PFSK-1 (cell line): Measurements from ENCODE around the gene MPO.

Source experiments
- FOXP2 ChIP-seq: optimal IDR thresholded peaks from 2 replicates; pipeline ENCODE3; 2011; ENCODE audit warnings: borderline replicate concordance, control low read depth, inconsistent platforms; ENCODE audit not compliant: insufficient read depth; ENCODE audit errors: extremely low read length, extremely low read depth
- POLR2AphosphoS5 ChIP-seq: IDR thresholded peaks from 2 replicates; pipeline ENCODE4 v1.6.1; 2012; ENCODE audit warnings: low read depth, mild to moderate bottlenecking, control low read depth, low read length, moderate library complexity
- SIN3A ChIP-seq: IDR thresholded peaks from 2 replicates; pipeline ENCODE4 v1.6.1; 2012; ENCODE audit warnings: mild to moderate bottlenecking, low read length, moderate library complexity, borderline replicate concordance; ENCODE audit not compliant: insufficient read depth
- TAF1 ChIP-seq: IDR thresholded peaks from 2 replicates; pipeline ENCODE4 v1.6.1; 2012; ENCODE audit warnings: low read length, control low read depth, borderline replicate concordance; ENCODE audit not compliant: insufficient read depth
- TF ChIP-seq, protein P1 (sequence below), 2 experiments: IDR thresholded peaks; 2 replicates each; pipeline versions ENCODE4 v1.6.1 to v1.8.0; 2011 to 2012; ENCODE audit warnings: low read depth in 2 of 2, low read length in 2 of 2, control low read depth in 1 of 2, inconsistent platforms in 1 of 2, mild to moderate bottlenecking in 1 of 2, moderate library complexity in 1 of 2; ENCODE audit not compliant: insufficient read depth in 1 of 2

Gene MPO

DNA sequence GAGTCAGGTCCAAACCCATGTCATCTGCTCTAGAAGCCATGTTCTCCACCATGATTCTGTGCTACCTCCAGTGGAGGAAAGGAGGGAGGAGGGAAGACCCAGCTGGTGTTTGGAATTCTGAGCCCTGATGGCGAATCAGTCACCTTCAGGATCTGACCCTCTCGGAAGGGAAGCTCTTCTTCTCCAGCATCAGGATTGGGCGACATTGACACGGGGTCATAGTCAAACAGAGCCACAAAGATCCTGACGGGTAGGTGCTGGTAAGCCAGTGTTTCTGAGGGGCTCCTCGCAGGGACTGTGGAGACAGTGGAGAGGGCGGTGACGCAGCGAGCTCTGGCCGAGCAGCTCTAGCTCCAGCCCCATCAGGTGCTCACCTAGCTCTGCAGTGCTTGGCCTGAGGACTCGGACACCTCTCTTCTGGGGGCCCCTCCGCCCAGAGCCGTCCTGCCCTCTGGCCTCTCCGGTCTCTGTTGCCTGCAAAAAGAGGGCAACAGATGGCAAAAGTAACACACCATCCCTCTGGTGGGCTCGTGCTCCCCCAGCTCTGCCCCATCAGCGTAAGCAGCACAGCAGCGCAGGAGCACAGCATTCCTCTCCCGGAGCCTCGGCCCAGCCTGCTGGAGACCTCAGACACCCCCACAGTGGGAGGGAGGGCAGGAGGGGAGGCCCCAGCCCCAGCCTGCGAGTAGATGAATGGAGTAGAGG, 26.9 kb upstream of the MPO start:
- TF ChIP-seq SIN3A, result no peak
- TF ChIP-seq POLR2AphosphoS5, result no peak
- TF ChIP-seq, protein P1, sequence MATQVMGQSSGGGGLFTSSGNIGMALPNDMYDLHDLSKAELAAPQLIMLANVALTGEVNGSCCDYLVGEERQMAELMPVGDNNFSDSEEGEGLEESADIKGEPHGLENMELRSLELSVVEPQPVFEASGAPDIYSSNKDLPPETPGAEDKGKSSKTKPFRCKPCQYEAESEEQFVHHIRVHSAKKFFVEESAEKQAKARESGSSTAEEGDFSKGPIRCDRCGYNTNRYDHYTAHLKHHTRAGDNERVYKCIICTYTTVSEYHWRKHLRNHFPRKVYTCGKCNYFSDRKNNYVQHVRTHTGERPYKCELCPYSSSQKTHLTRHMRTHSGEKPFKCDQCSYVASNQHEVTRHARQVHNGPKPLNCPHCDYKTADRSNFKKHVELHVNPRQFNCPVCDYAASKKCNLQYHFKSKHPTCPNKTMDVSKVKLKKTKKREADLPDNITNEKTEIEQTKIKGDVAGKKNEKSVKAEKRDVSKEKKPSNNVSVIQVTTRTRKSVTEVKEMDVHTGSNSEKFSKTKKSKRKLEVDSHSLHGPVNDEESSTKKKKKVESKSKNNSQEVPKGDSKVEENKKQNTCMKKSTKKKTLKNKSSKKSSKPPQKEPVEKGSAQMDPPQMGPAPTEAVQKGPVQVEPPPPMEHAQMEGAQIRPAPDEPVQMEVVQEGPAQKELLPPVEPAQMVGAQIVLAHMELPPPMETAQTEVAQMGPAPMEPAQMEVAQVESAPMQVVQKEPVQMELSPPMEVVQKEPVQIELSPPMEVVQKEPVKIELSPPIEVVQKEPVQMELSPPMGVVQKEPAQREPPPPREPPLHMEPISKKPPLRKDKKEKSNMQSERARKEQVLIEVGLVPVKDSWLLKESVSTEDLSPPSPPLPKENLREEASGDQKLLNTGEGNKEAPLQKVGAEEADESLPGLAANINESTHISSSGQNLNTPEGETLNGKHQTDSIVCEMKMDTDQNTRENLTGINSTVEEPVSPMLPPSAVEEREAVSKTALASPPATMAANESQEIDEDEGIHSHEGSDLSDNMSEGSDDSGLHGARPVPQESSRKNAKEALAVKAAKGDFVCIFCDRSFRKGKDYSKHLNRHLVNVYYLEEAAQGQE (IDR thresholded peaks at IDR 0.05; ENCODE audit: insufficient read depth in 1 of 2, low read depth in 2 of 2, low read length in 2 of 2), result no peak
- no peak for TF ChIP-seq TAF1
- no peak for TF ChIP-seq FOXP2

DNA sequence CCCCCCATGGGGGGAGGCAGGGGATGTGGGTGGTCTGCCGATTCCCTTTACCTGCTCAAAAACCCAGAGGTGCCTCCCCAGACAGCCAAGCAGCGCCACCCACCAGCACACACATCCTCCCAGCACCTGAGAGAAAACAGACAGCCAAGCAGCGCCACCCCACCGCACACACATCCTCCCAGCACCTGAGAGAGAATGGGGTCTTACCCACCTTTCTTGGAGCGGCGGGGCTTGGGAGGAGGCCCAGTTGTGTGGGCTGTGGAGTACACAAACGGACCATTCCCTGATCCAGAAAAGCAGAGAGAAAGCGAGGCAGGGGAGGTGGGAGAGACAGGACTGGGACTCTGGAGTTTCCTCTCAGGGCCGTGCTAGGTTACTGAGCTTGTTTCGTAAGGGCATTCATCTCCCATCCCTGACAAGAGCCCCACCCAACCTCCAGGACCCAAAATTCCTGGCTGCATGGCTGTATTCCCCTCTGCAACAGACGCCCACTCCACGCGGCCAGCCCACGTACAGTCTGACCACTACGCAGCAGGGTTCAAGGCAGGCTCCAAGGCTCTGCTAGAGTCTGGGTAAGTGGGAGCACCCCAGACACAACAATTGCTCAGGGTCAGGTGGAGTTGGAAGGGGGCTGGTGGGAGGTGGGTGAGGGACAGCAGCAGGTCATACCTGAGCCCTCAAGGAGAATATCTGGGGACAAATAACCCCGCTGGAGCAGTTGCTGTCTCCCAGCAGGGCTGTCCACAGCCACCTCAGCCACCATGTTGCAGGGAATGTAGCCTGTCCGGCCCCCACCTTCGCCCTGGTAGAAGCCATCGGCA, 25.6 kb upstream of the MPO start:
- TF ChIP-seq, protein P1 (IDR thresholded peaks at IDR 0.05; ENCODE audit: insufficient read depth in 1 of 2, low read depth in 2 of 2, low read length in 2 of 2), result no peak

DNA sequence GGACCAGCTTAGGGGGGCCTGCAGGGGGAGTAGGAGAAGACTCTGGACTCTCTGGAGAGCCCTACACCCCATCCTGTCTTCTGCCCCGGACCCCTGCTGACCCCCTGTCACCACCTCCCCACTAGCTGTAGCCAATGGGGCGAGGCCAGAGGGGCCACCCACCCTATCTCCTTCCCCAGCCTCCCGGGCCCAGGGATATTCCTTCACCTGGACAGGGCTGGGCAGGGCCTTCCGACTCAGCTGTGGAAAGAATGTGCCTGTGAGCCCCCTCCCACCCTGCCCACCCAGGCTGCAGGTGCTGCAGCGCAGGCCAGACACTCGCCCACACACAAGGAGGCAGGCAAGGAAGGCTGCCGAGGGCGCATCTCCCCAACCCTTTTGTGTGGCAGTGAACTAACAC, 24.9 kb upstream of the MPO start:
- TF ChIP-seq, protein P1 (IDR thresholded peaks at IDR 0.05; ENCODE audit: insufficient read depth in 1 of 2, low read depth in 2 of 2, low read length in 2 of 2), result no peak
- TF ChIP-seq FOXP2 (no peak), TAF1 (no peak), POLR2AphosphoS5 (no peak), SIN3A (no peak)

DNA sequence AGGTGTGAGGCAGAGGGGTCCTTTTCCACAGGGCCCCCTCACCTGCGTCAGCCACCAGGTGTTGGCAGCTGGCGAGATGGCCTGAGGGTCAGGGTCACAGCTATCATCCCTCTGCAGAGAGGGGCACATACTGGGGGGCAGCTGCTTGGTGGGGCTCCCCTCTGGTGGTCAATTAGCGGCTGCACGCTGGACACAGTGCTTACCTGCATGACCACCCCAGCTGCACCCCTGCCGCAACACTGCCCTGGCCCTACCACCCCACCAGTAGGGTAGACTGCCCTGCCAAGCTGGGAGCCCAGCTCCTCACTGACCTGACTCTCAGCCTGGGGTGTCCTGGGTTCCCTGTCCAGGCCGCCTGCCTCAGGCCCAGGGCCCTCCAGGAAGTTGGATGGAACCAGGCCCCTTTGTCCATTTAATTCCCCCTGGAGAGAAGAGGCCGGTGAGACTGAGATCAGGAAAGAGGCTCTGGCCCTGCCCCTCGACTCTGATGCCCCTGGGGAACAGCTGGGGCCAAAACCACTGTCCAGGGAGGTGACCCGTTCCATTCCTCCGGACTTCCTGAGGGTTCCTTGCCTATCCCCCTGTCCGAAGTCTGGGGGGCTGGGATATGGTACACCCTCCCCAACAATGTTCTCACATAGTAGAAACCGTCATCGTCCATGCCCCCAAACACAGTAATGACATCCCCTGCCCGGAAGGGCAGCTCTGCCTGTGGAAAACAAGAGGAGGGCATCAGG, 24.2 kb upstream of the MPO start:
- TF ChIP-seq FOXP2 (no peak), SIN3A (no peak), TAF1 (no peak), POLR2AphosphoS5 (no peak)
- TF ChIP-seq, protein P1 (IDR thresholded peaks at IDR 0.05; ENCODE audit: insufficient read depth in 1 of 2, low read depth in 2 of 2, low read length in 2 of 2), result no peak
